Hepatocyte (in vitro differentiated cells): Measurements from ENCODE around the gene CD93.

Experiments used
- EZH2 ChIP-seq: fragments of 200-600 bp; sonication (generic); IDR thresholded peaks from 2 replicates; pipeline ENCODE4 v1.6.1; 2016; ENCODE audit warnings: antibody characterized with exemption, mild to moderate bottlenecking, borderline replicate concordance
- EZH2phosphoT487 ChIP-seq: fragments of 200-600 bp; sonication (generic); IDR thresholded peaks from one replicate; pipeline ENCODE4 v1.6.1; 2018; ENCODE audit warnings: antibody characterized with exemption, mild to moderate bottlenecking, low read depth, moderate library complexity; ENCODE audit not compliant: unreplicated experiment, severe bottlenecking
- TF ChIP-seq, protein P1 (sequence below): fragments of 200-600 bp; sonication (generic); IDR thresholded peaks from 2 replicates; pipeline ENCODE4 v1.5.1; 2016; ENCODE audit warnings: antibody characterized with exemption, mild to moderate bottlenecking; ENCODE audit not compliant: poor library complexity

DNA sequence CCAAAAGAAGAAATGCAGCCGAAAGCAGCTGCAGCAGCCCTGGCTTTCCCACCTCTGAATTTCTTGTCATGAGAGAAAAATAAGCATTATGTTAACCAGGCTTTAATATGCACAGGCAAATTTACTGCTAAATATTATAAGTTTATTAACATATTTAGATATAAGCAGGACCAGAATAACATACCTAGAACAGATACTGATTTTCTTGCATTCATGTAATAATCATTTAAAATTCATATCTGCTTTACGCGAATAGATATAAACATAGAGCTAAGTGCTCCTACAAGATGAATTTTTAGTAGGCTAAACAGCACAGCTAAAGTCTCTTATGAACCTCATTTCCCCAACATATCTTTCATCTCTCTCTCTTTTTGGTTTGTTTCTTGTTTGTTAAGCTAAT is 14.7 kb downstream of the CD93 start:
- TF ChIP-seq, protein P1, sequence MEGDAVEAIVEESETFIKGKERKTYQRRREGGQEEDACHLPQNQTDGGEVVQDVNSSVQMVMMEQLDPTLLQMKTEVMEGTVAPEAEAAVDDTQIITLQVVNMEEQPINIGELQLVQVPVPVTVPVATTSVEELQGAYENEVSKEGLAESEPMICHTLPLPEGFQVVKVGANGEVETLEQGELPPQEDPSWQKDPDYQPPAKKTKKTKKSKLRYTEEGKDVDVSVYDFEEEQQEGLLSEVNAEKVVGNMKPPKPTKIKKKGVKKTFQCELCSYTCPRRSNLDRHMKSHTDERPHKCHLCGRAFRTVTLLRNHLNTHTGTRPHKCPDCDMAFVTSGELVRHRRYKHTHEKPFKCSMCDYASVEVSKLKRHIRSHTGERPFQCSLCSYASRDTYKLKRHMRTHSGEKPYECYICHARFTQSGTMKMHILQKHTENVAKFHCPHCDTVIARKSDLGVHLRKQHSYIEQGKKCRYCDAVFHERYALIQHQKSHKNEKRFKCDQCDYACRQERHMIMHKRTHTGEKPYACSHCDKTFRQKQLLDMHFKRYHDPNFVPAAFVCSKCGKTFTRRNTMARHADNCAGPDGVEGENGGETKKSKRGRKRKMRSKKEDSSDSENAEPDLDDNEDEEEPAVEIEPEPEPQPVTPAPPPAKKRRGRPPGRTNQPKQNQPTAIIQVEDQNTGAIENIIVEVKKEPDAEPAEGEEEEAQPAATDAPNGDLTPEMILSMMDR: no peak
- TF ChIP-seq EZH2 (no peak), EZH2phosphoT487 (no peak)
